ENCODE data around the gene OPN4. TPM values are rescaled to one million over a fixed set of nuclear protein-coding genes. Genes with fewer than 3 reads are reported as not detected.

OPN4 gene, protein sequence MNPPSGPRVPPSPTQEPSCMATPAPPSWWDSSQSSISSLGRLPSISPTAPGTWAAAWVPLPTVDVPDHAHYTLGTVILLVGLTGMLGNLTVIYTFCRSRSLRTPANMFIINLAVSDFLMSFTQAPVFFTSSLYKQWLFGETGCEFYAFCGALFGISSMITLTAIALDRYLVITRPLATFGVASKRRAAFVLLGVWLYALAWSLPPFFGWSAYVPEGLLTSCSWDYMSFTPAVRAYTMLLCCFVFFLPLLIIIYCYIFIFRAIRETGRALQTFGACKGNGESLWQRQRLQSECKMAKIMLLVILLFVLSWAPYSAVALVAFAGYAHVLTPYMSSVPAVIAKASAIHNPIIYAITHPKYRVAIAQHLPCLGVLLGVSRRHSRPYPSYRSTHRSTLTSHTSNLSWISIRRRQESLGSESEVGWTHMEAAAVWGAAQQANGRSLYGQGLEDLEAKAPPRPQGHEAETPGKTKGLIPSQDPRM
- not detected in 2 replicates for total RNA-seq

DNA sequence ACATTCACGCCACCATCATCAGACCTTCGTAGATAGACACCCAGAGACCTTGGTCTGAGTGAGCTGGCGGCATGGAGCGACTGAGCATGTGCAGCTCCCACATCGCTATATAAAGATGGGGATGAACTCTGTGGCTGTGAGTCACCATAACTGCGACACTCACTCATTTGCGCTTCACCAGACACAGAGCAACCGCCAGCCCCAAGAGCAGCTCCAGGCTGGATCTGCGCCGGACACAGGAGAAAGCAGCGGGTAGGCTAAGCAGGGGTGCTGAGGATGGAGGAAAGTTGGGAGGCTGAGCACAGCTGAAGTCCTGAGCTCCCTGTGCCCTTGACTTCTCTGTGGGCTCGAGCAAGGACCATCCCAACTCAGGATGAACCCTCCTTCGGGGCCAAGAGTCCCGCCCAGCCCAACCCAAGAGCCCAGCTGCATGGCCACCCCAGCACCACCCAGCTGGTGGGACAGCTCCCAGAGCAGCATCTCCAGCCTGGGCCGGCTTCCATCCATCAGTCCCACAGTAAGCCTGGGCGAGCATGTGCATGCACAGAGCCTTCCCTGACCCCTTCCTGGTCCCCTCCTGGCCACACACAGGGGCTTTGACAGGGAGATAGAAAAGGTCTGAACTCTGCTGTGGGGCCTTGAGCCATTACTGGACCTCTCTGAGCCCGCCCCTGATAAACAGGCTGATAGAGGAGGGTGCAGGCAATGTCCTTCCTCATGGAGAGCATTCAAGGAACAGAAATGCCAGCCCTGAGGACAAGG is at the start of gene OPN4:
Gene OPN4, plus strand, starts transcription at position 137 of the 762 bp plus-strand sequence. Its CDS starts 237 bp downstream, at position 374.

DNA sequence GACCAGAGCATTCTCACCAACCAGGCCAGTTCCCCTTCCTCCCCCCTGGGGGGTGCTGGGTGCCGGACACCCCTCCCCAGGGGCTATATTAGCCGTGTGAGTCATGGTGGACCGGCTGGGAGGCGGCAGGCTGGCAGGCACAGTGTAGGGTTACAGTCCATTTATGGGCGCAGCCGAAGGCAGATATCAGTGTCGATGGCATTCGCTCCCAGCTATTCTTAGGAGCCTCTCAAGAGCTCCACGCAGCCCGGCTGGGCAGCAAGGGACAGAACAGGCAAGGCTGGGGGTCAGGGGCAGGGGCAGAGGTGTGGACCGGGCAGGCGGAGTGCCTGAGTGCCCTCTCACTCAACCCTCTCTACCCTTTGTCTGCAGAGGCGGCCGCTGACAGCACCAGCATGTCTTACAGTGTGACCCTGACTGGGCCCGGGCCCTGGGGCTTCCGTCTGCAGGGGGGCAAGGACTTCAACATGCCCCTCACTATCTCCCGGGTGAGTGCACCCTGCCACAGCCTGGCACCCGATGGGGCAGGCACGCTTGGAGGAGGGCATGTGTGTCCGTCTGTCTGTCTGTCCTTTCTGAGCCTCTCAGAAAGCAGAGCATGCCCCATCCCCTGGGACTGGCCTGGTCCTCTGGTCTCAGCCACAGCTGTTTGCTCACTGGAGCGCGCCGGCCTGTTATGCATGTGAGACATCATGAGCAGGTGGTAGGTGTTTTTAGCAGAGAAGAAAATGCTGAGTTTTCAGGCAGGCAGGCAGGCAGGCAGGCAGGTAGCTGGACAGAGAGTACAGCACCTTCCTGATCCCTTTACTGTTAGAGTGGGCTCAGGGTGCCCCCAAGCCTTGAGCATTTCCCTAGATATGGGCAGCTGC is 14.2 kb downstream of the OPN4 start, which contains the start of gene LDB3:
Gene LDB3, plus strand, starts transcription at position 215 of the 869 bp plus-strand sequence. Its CDS starts 181 bp downstream, at position 396.

Other genes with a start within 250 kb of the OPN4 start
- 23.6 and 26.2 TPM in 2 replicates for gene WAPL, start 132.8 kb upstream of the OPN4 start, total RNA-seq
- not detected in 2 replicates for gene LDB3, start 14.0 kb downstream of the OPN4 start, total RNA-seq
- gene BMPR1A, start 102.1 kb downstream of the OPN4 start, total RNA-seq: 22.2 and 24.5 TPM in 2 replicates